ENCODE data around the gene MYO10.
"Not testable (repeated sequence)": the region's sequence is repeated elsewhere in the genome, so short reads cannot be mapped to it uniquely, and the experiment has no call there.

MYO10 gene

GRCh38 chr5:16665601-16666000, 270.5 kb downstream of the MYO10 start:
- no peak for DNase-seq

DNA sequence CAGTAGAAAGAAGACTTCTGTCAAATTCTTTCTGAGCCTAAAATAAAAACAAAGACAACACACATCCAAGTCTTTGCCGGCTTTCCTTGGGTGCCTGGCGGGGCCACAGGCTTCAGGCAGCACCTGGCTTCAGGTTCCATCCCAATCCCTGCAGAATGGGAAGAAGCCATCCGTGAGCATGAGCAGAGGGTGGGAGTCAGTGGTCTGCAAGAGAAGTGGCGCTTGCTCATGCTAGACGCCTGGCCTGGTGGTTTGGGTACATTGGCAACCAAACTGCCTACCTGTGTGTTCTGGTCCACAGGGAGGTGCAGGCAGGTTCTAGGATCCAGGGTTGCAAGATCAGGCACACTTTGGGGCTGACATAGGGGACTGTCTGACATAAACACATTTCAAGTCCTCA, 271.7 kb downstream of the MYO10 start:
- no peak for DNase-seq

GRCh38 chr5:16663840-16664239, 272.2 kb downstream of the MYO10 start:
- DNase-seq: no peak

DNA sequence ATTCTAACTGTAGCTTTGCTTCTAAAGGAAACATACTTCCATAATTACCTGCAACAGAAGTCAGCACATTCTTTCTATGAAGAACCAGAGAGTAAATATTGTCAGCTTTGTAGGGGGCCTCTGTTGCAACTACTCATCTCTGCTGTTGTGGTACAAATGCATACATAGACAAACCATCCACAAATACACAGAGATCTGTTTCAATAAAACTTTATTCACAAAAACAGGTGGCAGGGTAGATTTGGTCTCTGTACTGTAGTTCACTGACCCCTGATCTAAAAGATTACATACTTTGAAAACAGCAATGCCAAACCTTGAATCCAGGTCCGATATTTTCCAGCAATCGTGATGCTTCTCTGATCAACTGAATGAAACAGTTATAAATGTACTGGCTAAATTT, 274.4 kb downstream of the MYO10 start:
- DNase-seq: no peak

- no peak for DNase-seq
Measured at GRCh38 chr5:16660982-16661381, 275.1 kb downstream of the MYO10 start.

- DNase-seq: no peak
Measured at GRCh38 chr5:16659536-16659935, 276.6 kb downstream of the MYO10 start.

GRCh38 chr5:16656561-16657191, 279.4 kb downstream of the MYO10 start:
- DNase-seq: no peak

- DNase-seq: no peak
Measured at GRCh38 chr5:16654647-16655334, 281.3 kb downstream of the MYO10 start.

DNA sequence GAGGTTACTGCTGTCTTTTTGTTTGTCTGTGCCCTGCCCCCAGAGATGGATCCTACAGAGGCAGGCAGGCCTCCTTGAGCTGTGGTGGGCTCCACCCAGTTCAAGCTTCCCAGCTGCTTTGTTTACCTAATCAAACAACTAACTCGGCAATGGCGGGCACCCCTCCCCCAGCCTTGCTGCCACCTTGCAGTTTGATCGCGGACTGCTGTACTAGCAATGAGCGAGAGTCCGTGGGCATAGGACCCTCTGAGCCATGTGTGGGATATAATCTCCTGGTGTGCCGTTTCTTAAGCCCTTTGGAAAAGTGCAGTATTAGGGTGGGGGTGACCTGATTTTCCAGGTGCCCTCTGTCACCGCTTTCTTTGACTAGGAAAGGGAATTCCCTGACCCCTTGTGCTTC, 287.3 kb downstream of the MYO10 start:
- not testable (repeated sequence) for DNase-seq

- no peak for DNase-seq
Measured at GRCh38 chr5:16644301-16644889, 291.7 kb downstream of the MYO10 start.

- DNase-seq: no peak
Measured at GRCh38 chr5:16642867-16643266, 293.2 kb downstream of the MYO10 start.

DNA sequence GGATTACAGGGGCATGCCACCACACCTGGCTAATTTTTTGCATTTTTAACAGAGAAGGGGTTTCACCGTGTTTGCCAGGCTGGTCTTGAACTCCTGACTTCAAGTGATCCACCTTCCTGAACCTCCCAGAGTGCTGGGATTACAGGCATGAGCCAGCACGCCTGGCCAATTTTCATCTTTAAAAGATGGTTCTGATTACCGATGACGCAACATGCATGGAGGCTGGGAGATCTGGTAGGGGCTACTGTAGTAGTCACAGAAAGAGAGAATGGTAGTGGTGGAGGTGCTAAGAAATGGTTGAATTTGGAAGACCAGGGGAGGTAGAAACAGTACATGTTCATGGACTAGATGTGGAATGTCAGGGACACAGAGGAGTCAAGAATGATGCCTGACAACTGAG, 296.9 kb downstream of the MYO10 start:
- no peak for DNase-seq

DNA sequence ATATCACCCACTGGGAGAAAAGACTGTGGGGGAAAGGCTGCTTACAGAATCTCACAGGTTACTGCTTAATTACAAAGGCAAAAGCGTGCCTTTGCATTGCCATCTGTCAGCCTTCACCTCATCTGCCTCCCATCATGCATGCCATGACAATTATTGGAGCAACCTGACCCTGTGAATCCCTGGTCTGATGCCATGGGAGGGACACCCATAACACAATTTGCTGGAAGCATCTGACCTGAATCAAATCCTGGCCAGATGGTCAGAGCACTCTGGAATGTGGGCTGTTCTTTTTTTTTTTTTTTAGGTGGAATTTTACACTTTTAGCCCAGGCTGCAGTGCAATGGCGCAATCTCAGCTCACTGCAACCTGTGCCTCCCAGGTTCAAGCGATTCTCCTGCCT, 307.7 kb downstream of the MYO10 start:
- no peak for DNase-seq

DNA sequence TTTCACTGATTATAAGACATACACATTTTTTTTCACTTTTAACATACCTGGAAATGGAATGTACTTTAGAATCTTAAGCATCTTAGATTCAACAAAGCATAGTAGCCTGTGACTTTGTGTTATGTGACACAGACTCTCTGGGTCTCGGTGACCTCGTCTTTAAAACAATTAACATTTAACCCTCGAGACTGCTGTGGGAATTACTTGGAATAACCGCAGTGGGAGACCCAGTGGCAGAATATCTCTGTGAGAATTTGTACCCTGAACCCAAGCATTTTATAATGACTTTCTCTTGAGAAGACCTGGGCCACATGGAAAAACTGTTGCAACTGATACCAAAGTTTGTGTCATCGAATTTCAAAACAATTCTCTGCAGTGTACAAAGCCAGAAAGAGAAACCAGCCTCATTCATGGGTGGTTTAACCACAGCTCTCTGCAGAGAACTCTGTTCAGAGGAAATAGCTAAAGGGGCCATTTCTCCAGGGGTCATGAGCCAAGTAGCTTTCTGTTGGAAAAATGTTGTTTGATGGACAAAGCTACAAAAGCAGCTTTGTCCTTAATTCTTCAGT, 309.3 kb downstream of the MYO10 start:
- peak; percentile 65 for DNase-seq

DNA sequence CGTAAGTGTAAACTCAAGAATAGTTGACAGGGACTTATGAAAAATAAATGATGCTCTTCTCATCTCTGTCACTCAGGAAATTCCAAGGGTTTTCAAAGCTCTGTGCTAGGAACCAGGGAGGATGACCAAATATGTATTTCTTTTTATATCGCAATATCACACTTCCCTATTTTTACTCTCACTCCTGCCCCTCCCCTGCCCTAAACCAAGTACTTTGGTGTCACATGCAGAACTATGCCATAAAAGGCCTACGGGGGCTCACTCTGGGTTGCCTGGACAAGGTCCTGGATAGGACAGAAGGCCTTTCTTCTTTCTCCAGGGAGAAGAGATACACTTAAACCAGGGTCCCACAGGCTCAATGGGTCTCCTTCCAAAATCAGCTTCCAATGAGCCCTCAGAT, 311.0 kb downstream of the MYO10 start:
- DNase-seq: peak; percentile 39

DNA sequence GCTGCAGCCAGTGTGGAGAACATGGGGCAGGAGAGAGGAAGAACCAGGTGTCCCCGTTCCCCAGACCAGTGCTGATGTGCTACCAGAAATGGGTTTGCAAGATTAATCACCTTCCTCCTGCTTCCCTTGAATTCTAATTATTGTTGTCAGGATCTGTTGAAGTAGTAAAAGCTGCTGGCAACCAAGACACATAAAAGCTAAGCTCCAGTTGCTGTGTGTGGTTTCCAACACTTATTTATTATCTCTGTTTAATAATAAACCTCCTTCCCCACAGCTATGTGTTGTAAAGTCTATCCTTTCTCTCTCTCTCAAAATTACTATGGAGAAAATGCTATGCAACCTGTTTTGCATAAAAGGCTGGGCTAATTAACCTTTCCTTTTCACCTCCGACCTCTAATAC, 317.0 kb downstream of the MYO10 start:
- DNase-seq: no peak

- DNase-seq: no peak
Measured at GRCh38 chr5:16618138-16618897, 317.8 kb downstream of the MYO10 start.

GRCh38 chr5:16617274-16617968, 318.7 kb downstream of the MYO10 start:
- DNase-seq: no peak

DNA sequence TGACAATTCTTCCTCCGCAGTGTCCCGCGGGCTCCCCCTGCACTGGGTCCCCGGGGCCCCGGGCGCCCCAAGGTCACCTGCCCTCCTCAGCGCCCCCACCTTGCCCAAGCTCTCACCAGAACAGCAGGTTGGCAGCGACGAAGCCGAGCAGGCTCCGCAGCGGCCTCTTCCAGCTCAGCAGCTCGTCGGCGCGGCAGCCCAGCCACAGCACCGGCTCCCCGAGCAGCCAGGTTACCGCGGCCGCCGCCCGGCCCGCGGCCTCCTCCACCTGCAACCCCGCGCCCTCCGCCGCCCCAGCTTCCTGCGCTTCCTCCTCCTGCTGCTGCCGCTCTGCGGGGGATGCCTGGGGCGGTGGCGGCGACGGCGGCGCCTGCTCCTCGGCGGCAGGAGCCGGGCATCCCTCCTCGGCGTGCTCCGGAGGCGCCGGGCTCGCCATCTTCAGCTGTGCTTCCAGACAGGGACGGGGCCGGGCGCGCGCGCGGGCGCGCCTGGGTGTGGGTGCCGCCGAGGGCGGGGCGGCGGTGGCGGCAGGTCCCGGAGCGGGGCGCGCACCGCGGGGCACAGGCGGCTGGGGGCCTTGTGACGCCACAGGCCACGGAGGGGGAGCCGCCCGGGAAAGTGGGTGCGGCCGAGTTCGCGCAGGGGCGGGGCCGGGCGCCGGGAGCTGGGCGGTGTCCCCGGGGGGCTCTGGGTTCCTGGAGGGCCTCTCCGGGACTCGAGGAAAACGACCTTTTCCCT, 319.4 kb downstream of the MYO10 start, which contains the start of gene RETREG1:
TSS of gene RETREG1 (minus strand) at position 462 of the 738 bp plus-strand sequence. CDS start at position 436, 26 bp downstream.
- no peak for DNase-seq

- no peak for DNase-seq
Measured at GRCh38 chr5:16615741-16616535, 320.1 kb downstream of the MYO10 start.

- no peak for DNase-seq
Measured at GRCh38 chr5:16612007-16612406, 324.1 kb downstream of the MYO10 start.

All from OCI-M1 (cell line).